HG03097 (cell line): ENCODE measurements around the gene RIMS1.

ENCODE experiments used
- ATAC-seq: cut with Tn5 transposase; IDR thresholded peaks from one replicate; pipeline ENCODE4 v1.9.1; 2021; ENCODE audit not compliant: unreplicated experiment, low FRiP score

The RIMS1 gene

GRCh38 chr6:71886184-71887005 is at the start of gene RIMS1:
Gene RIMS1, plus strand, starts transcription at chr6:71886550. Its CDS starts 474 bp downstream, at chr6:71887024.
- ATAC-seq, result no peak

GRCh38 chr6:71851214-71851613 is 35.1 kb upstream of the RIMS1 start:
- ATAC-seq, result no peak

- no peak for ATAC-seq
These were observed 33.4 kb upstream of the RIMS1 start for GRCh38 chr6:71852948-71853347.

GRCh38 chr6:71855406-71855805 is 30.9 kb upstream of the RIMS1 start:
- no peak for ATAC-seq

GRCh38 chr6:71879016-71879415 is 7.3 kb upstream of the RIMS1 start:
- no peak for ATAC-seq

- ATAC-seq, result no peak
These were observed 825 bp downstream of the RIMS1 start for GRCh38 chr6:71887006-71887743.

- no peak for ATAC-seq
These were observed 1.4 kb downstream of the RIMS1 start for GRCh38 chr6:71887744-71888230.

GRCh38 chr6:71888756-71889340 is 2.5 kb downstream of the RIMS1 start:
- ATAC-seq, result no peak

GRCh38 chr6:71889366-71889765 is 3.0 kb downstream of the RIMS1 start:
- ATAC-seq, result no peak

GRCh38 chr6:71892641-71893040 is 6.3 kb downstream of the RIMS1 start:
- ATAC-seq, result no peak

- no peak for ATAC-seq
These were observed 14.3 kb downstream of the RIMS1 start for GRCh38 chr6:71900642-71901041.

- no peak for ATAC-seq
These were observed 15.9 kb downstream of the RIMS1 start for GRCh38 chr6:71902261-71902660.

- no peak for ATAC-seq
These were observed 20.5 kb downstream of the RIMS1 start for GRCh38 chr6:71906813-71907212.

- no peak for ATAC-seq
These were observed 21.9 kb downstream of the RIMS1 start for GRCh38 chr6:71908162-71908765.

GRCh38 chr6:71913444-71914234 is 27.3 kb downstream of the RIMS1 start:
- ATAC-seq, result no peak

GRCh38 chr6:71929047-71929446 is 42.7 kb downstream of the RIMS1 start:
- ATAC-seq, result no peak

GRCh38 chr6:71933881-71934280 is 47.5 kb downstream of the RIMS1 start:
- ATAC-seq, result no peak

GRCh38 chr6:71965404-71965803 is 79.1 kb downstream of the RIMS1 start:
- no peak for ATAC-seq

- no peak for ATAC-seq
These were observed 81.1 kb downstream of the RIMS1 start for GRCh38 chr6:71967436-71967835.

- ATAC-seq, result no peak
These were observed 91.5 kb downstream of the RIMS1 start for GRCh38 chr6:71977884-71978283.
